Activated CD4-positive, alpha-beta T cell treated with anti-CD3 and anti-CD28 coated beads, Interleukin-2, amount 10 ng/mL, durations not matched to agents 24 days and 14 days (primary cell): ENCODE measurements around the gene WDR37. TPM values are rescaled to one million over a fixed set of nuclear protein-coding genes. Genes with fewer than 3 reads are reported as not detected.
A peak's percentile ranks its signal among the peaks of the same experiment; 100 is the strongest.
"Not testable (repeated sequence)": the region's sequence is repeated elsewhere in the genome, so short reads cannot be mapped to it uniquely, and the experiment has no call there.

Source experiments
- DNase-seq: peaks from one replicate; pipeline ENCODE4 v3.0.0; 2022
- H3K27ac Mint-ChIP-seq: one replicate; pipeline ENCODE4 v1.8.0; 2022; ENCODE audit warnings: mild to moderate bottlenecking, mixed read lengths
- H3K27me3 Mint-ChIP-seq: one replicate; pipeline ENCODE4 v1.8.0; 2022; ENCODE audit warnings: mixed read lengths
- H3K36me3 Mint-ChIP-seq: one replicate; pipeline ENCODE4 v1.8.0; 2022; ENCODE audit warnings: low read depth, mild to moderate bottlenecking, mixed read lengths
- H3K4me1 Mint-ChIP-seq: one replicate; pipeline ENCODE4 v1.8.0; 2021; ENCODE audit warnings: mixed read lengths
- H3K4me3 Mint-ChIP-seq: one replicate; pipeline ENCODE4 v1.8.0; 2022; ENCODE audit warnings: mild to moderate bottlenecking, moderate library complexity, mixed read lengths
- H3K9me3 Mint-ChIP-seq: one replicate; pipeline ENCODE4 v1.8.0; 2021; ENCODE audit warnings: mixed read lengths
- intact Hi-C: fragments of 100-400 bp; cut with micrococcal nuclease; formaldehyde crosslinking; loops from one replicate; pipeline ENCODE4 v1.15.1; 2023
- total RNA-seq: library from RNA; stranded (reverse); gene quantifications from 2 replicates; pipeline ENCODE4 v1.2.3, GENCODE V29; 2022

WDR37 gene
- total RNA-seq, 1 donor from 2014 or later, result 17.4 TPM

DNA sequence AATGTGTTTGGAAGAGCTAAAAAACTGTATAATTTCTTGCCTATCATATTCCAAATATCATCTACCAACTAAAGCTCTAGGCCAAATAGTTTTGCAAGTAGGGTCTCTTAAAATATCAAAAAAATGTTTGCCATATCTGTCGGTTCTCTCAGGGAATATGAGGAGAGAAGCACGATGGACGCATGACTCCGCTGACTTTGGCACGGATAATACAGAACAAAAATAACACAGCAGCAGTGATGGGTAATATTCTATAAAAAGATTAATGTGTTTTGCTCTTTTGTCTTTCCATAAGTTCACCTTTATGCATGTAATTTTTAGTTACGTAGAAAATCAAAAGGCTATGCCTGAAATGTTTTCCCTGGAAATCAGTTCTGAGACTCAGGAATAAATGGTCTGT is 29.6 kb upstream of the WDR37 start:
- Mint-ChIP-seq H3K4me3 (no peak overlapping the region), H3K4me1 (no peaks in the 10 kb centered on the region), H3K27me3 (no peaks in the 10 kb centered on the region), H3K27ac (no peak overlapping the region), H3K36me3 (peaks cover 14% of the 10 kb centered on the region), H3K9me3 (no peaks in the 10 kb centered on the region)
- intact Hi-C loops, result no loop called here
- DNase-seq, result no peak

DNA sequence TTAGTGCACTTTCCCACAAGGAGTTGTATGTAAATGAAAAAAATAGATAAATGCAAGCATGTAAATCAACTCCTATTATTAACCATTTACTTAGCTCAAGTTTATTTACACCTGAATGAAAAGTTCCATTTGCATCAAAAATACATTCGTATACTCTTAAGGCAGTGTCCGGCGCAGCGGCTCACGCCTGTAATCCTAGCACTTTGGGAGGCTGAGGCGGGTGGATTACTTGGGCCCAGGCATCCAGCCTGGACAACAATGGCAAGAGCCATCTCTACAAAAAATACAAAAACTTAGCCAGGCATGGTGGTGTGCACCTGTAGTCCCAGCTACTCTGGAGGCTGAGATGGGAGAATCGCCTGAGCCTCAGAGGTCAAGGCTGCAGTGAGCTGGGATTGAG is 26.3 kb upstream of the WDR37 start:
- Mint-ChIP-seq H3K36me3 (peaks cover 15% of the 10 kb centered on the region), H3K4me1 (no peaks in the 10 kb centered on the region), H3K4me3 (no peak overlapping the region), H3K27ac (no peak overlapping the region), H3K9me3 (no peaks in the 10 kb centered on the region), H3K27me3 (no peaks in the 10 kb centered on the region)
- no peak for DNase-seq
- intact Hi-C loops, result no loop called here

DNA sequence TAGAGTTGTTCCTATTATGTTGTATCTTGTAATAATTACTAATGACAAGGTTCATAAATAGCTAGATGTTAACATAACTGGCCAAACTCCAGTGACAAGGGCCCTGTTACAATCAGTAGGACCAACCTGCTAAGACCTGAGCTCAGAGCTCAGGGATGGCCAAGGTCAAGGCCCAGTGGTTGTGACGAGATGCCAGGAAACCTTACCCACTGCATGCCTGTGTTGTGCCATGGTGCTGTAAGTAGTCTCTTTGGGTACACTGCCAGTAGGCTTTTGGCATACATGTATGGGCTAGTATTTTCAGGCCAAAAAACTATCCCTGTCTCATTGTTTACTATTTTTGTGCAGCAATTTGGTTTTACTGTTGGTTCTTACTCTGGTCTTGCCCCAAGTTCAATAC is 22.6 kb upstream of the WDR37 start:
- intact Hi-C loops, result no loop called here
- DNase-seq, result no peak
- H3K36me3 Mint-ChIP-seq, result peaks cover 30% of the 10 kb centered on the region
- no peak overlapping the region for H3K4me3 Mint-ChIP-seq
- no peaks in the 10 kb centered on the region for H3K9me3 Mint-ChIP-seq
- no peak overlapping the region for H3K27ac Mint-ChIP-seq
- H3K4me1 Mint-ChIP-seq, result peaks cover 11% of the 10 kb centered on the region
- no peaks in the 10 kb centered on the region for H3K27me3 Mint-ChIP-seq

DNA sequence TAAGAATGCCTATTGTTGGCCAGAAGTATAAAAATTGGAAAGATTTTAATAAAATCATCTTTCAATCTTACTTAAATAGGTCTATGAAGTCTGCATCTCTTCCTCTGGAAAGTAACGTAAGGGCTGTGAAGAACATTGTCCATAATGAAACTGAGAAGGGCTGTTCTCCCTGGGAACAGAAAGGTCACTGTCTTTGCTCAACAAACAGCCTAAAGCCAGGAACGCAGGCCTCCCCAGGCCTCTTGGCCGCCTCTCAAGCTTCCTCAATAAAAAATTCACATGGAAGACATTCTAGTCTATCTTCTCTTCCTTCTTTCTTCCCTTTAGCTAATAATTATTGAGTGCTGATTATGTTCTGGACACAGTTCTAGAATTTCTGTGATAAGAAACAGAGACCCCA is 21.4 kb upstream of the WDR37 start:
- Mint-ChIP-seq H3K27me3 (no peaks in the 10 kb centered on the region), H3K9me3 (no peaks in the 10 kb centered on the region)
- intact Hi-C loops, result no loop called here

DNA sequence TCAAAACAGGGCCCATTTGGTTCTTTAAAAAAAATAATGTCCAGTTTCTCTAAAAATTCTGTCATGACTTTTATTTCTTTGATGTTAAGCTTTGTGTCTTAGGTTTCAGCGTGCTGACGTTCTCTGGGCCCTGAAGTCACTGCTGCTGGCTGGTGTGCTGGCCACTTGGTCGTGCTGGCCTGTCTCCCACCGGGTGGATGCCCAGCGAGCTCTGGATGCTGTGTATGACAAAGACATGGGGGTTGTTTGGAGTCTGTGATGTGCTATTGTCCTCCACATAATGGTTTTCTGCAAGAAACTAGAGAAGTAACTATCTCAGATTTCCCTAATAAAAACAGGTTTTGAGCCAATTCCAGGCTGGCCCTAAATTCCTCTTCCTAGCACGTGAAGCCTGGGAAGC is 21.0 kb upstream of the WDR37 start:
- intact Hi-C loops, result no loop called here
- Mint-ChIP-seq H3K27me3 (no peaks in the 10 kb centered on the region), H3K36me3 (peaks cover 33% of the 10 kb centered on the region), H3K4me3 (no peak overlapping the region), H3K4me1 (peaks cover 13% of the 10 kb centered on the region), H3K9me3 (no peaks in the 10 kb centered on the region), H3K27ac (no peak overlapping the region)
- DNase-seq, result no peak

More for the DNA sequence above, 21.4 kb upstream of the WDR37 start:
- no peak overlapping the region for H3K4me3 Mint-ChIP-seq
- H3K4me1 Mint-ChIP-seq, result peaks cover 11% of the 10 kb centered on the region
- DNase-seq, result no peak
- H3K36me3 Mint-ChIP-seq, result peaks cover 30% of the 10 kb centered on the region
- no peak overlapping the region for H3K27ac Mint-ChIP-seq

DNA sequence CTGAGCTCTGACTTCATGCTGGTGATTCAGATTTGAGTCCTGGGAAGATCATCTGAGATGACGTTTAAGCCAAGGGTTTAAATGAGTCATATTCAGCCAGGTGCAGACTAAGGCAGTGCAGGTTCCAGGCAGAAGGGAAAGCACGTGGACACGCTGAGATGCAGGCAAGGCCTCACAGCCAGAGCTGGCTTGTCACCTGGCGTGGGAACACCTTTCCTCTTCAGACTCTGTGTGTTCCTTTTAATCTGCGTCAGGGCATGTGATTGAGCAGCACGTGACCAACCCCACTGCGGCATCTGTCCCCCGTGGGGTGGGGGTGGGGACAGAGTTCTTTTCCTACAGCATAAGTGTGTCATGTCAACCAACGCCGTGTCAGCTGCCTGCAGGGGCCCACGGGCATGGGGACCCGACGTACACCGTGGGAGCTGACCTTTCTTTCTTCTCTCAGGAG is 19.8 kb upstream of the WDR37 start:
- Mint-ChIP-seq H3K4me3 (no peak overlapping the region), H3K27me3 (no peaks in the 10 kb centered on the region), H3K9me3 (no peaks in the 10 kb centered on the region), H3K36me3 (peaks cover 43% of the 10 kb centered on the region), H3K4me1 (peaks cover 14% of the 10 kb centered on the region), H3K27ac (peak overlapping the region; percentile 38)
- intact Hi-C loops, result loop anchor here (2.0 kb wide), 1 partner anchor 14 kb away; no protein-coding TSS in a partner anchor
- no peak for DNase-seq

DNA sequence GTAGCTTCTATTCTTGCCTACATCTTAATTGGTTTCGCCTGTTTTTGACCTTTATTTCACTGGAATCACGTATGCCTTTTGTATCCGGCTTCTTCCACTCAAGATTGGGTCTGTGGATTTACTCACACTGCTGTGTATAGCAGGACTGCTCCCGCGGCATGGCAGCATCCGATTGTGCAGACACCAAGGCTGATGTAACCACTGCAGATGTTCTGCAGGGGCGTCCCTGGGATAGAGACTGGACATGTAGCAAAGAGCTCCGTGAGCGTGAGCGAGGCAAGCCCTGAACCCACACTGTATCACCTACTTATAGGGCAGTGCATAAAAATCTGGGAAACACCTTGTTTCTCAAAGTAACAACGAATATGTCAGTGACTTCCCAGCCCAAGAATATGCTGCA is 19.1 kb upstream of the WDR37 start:
- Mint-ChIP-seq H3K4me3 (no peak overlapping the region), H3K36me3 (peaks cover 46% of the 10 kb centered on the region), H3K27ac (peak overlapping the region; percentile 72), H3K27me3 (no peaks in the 10 kb centered on the region), H3K9me3 (no peaks in the 10 kb centered on the region), H3K4me1 (peaks cover 14% of the 10 kb centered on the region)
- intact Hi-C loops, result loop anchor here (2.0 kb wide), 1 partner anchor 14 kb away; no protein-coding TSS in a partner anchor
- DNase-seq, result no peak

DNA sequence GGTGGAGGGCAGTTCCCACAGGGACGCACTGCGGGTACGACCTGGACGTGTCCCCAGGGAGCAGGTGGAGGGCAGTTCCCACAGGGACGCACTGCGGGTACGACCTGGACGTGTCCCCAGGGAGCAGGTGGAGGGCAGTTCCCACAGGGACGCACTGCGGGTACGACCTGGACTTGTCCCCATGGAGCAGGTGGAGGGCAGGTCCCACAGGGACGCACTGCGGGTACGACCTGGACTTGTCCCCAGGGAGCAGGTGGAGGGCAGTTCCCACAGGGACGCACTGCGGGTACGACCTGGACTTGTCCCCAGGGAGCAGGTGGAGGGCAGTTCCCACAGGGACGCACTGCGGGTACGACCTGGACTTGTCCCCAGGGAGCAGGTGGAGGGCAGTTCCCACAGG is 17.4 kb upstream of the WDR37 start:
- H3K27ac Mint-ChIP-seq, H3K9me3 Mint-ChIP-seq, H3K27me3 Mint-ChIP-seq, H3K4me3 Mint-ChIP-seq, intact Hi-C loops, DNase-seq: not testable (repeated sequence)
- Mint-ChIP-seq H3K36me3 (peaks cover 50% of the 10 kb centered on the region), H3K4me1 (peaks cover 23% of the 10 kb centered on the region)

DNA sequence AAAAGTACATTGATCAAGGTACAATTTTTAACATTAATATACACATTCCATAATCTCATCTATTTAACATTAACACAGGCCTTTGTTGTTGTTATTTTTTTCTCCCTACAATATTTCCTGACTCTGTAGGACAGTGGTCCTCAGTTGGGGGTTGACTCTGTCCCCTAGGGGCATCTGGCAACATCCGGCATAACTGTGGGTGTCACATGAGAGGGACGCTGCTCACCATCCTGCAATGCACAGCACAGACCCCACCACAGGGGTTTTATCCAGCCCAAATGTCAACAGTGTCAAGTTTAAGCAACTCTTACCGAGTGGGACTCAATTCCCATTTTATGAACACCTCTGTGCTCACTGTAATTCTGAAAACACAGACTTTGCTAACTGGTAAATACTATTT is 16.1 kb upstream of the WDR37 start:
- Mint-ChIP-seq H3K36me3 (peaks cover 60% of the 10 kb centered on the region), H3K4me1 (peaks cover 36% of the 10 kb centered on the region), H3K4me3 (no peak overlapping the region), H3K27ac (peak overlapping the region; percentile 17), H3K27me3 (no peaks in the 10 kb centered on the region), H3K9me3 (no peaks in the 10 kb centered on the region)
- intact Hi-C loops, result no loop called here
- DNase-seq, result no peak

DNA sequence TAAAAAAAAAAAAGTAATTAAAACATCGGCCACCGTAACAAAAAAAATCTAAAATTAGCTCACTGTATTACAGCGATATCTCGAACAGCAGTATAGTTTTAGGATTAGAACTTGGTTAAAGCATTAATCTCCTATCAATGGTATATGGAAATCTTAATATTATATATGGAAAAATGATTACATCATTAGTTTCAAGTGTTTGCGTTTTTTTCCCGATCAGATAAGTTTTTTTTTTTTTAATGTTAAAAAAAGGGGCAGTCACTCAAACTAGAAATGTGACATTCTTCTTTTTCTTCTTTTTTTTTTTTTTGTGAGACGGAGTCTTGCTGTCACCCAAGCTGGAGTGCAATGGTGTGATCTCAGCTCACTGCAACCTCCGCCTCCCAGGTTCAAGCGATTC is 14.7 kb upstream of the WDR37 start:
- Mint-ChIP-seq H3K9me3 (no peaks in the 10 kb centered on the region), H3K27me3 (no peaks in the 10 kb centered on the region), H3K27ac (no peak overlapping the region), H3K4me3 (no peak overlapping the region), H3K4me1 (peaks cover 42% of the 10 kb centered on the region), H3K36me3 (peaks cover 65% of the 10 kb centered on the region)
- no peak for DNase-seq
- intact Hi-C loops, result no loop called here

DNA sequence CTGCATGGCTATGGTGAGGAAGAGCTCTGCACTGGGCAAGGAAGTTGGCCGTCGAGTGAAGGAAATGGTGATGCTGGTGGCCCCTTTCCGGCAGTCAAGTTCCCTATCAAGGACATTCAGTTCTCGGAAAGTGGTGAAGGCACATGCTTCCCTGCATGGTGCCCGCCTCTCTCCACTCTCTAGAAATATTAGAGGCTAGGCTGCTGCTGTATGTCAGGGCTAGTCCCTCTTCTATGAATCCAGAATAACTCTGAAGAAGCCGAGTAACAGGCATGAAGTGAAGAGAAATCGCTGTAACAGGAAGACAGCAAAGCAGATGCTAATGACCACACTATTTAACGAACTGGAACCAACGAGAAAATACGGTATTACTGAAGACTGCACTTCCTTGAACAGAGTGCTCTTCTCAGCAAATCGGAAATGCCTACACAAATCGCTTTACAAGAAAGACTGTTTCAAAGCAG is 12.6 kb upstream of the WDR37 start:
- Mint-ChIP-seq H3K4me3 (peak overlapping the region; percentile 73), H3K27me3 (no peaks in the 10 kb centered on the region), H3K36me3 (peaks cover 57% of the 10 kb centered on the region), H3K9me3 (no peaks in the 10 kb centered on the region), H3K4me1 (peaks cover 44% of the 10 kb centered on the region), H3K27ac (peak overlapping the region; percentile 81)
- peak; percentile 75 for DNase-seq
- intact Hi-C loops, result no loop called here

DNA sequence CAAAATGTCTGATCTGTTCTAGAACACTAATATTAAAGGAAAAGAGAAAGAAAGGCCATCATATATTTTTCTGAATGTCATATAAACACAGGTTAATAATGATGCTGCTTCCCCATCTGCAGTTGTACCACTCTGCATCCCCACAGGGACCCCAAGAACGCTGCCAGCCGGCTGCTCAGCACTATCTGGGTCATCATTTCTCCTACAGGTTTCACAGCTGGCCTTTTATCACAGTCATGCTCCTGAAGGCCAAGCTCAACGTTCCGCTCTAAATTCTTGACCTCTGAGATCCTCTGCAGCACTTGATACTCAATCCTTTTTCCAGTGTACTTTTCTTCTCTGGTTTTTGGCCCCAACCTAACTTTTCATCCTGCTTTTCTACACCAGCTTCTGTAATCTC is 12.0 kb upstream of the WDR37 start:
- DNase-seq, result peak; percentile 64
- intact Hi-C loops, result no loop called here
- Mint-ChIP-seq H3K4me1 (peaks cover 44% of the 10 kb centered on the region), H3K9me3 (no peaks in the 10 kb centered on the region), H3K27me3 (no peaks in the 10 kb centered on the region), H3K4me3 (peak overlapping the region; percentile 73), H3K36me3 (peaks cover 60% of the 10 kb centered on the region), H3K27ac (peak overlapping the region; percentile 81)

DNA sequence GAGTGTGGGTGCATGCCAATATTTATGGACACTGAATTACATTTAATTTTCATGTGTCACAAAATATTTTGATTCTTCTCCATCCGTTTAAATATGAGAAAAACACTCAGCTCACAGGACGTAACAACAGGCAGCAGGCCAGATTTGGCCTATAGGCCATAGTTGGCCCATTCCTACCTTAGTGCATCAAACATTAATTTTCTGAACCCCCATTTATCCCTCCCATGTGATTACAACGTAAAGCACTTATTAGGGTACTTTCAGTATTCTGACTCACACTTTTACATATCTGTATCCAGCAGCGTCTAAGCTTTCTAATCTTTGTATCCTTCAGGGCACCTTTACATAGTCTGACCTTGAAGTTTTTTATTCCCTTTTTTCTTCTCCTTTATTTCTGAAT is 11.2 kb upstream of the WDR37 start:
- Mint-ChIP-seq H3K27ac (peak overlapping the region; percentile 81), H3K36me3 (peaks cover 62% of the 10 kb centered on the region), H3K27me3 (no peaks in the 10 kb centered on the region), H3K4me3 (peak overlapping the region; percentile 73), H3K4me1 (peaks cover 44% of the 10 kb centered on the region), H3K9me3 (no peaks in the 10 kb centered on the region)
- intact Hi-C loops, result no loop called here
- DNase-seq, result no peak

DNA sequence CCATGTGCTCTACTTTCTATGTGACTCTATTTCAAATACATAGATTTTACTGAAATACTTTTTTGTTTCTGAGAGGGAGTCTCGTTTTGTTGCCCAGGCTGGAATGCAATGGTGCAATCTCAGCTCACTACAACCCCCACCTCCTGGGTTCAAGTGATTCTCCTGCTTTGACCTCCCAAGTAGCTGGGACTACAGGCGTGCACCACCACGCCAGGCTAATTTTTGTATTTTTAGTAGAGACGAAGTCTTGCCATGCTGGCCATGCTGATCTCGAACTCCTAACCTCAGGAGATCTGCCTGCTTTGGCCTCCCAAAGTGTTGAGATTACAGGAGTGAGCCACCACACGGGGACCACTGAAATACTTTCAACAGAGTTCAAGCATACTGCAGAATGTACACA is 10.8 kb upstream of the WDR37 start:
- H3K4me1 Mint-ChIP-seq, result peaks cover 42% of the 10 kb centered on the region
- intact Hi-C loops, result no loop called here

DNA sequence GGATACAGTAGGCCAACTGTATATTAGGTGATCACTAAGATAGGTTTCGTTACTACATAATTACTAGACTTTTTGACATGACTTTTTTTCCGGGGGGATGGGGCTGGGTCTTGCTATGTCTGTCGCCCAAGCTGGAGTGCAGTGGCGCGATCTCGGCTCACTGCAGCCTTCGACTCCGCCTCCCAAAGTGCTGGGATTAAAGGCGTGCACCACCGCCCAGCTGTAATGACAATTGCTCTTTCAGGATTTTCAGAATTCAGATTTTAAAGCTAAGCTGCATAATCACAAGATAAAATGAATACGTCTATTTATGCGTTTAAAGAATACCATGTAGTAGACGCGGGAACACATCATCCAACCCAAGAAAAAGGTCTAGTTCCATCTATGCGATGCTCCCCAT is 8.2 kb upstream of the WDR37 start:
- H3K27me3 Mint-ChIP-seq, result no peaks in the 10 kb centered on the region
- intact Hi-C loops, result loop anchor here (1.0 to 2.0 kb wide), 3 partner anchors 8 to 47 kb away; partner anchors contain the start of gene WDR37
- peak overlapping the region; percentile 95 for H3K27ac Mint-ChIP-seq
- DNase-seq, result peak; percentile 74
- peak overlapping the region; percentile 95 for H3K4me3 Mint-ChIP-seq
- no peaks in the 10 kb centered on the region for H3K9me3 Mint-ChIP-seq
- peaks cover 57% of the 10 kb centered on the region for H3K4me1 Mint-ChIP-seq
- peaks cover 67% of the 10 kb centered on the region for H3K36me3 Mint-ChIP-seq

More for the DNA sequence above, 10.8 kb upstream of the WDR37 start:
- peak overlapping the region; percentile 81 for H3K27ac Mint-ChIP-seq
- no peaks in the 10 kb centered on the region for H3K9me3 Mint-ChIP-seq
- H3K36me3 Mint-ChIP-seq, result peaks cover 60% of the 10 kb centered on the region
- DNase-seq, result no peak
- no peaks in the 10 kb centered on the region for H3K27me3 Mint-ChIP-seq
- peak overlapping the region; percentile 73 for H3K4me3 Mint-ChIP-seq
